HG03378 (cell line): ENCODE measurements around the gene ACAT2.
"Not testable (repeated sequence)": the region's sequence is repeated elsewhere in the genome, so short reads cannot be mapped to it uniquely, and the experiment has no call there.

Experiments
- ATAC-seq: cut with Tn5 transposase; IDR thresholded peaks from one replicate; pipeline ENCODE4 v1.9.1; 2021; ENCODE audit warnings: mild to moderate bottlenecking, moderate library complexity; ENCODE audit not compliant: unreplicated experiment

Gene ACAT2

GRCh38 chr6:159806021-159806458, 44.2 kb downstream of the ACAT2 start:
- ATAC-seq = no peak

- no peak for ATAC-seq
Observed at GRCh38 chr6:159807150-159807858, 45.5 kb downstream of the ACAT2 start.

- no peak for ATAC-seq
Observed at GRCh38 chr6:159808647-159809046, 46.8 kb downstream of the ACAT2 start.

- ATAC-seq = no peak
Observed at GRCh38 chr6:159809149-159809548, 47.3 kb downstream of the ACAT2 start.

GRCh38 chr6:159813781-159814180, 51.9 kb downstream of the ACAT2 start:
- no peak for ATAC-seq

GRCh38 chr6:159815410-159815809, 53.6 kb downstream of the ACAT2 start:
- no peak for ATAC-seq

GRCh38 chr6:159816775-159817174, 54.9 kb downstream of the ACAT2 start:
- not testable (repeated sequence) for ATAC-seq

GRCh38 chr6:159817951-159818739, 56.3 kb downstream of the ACAT2 start:
- ATAC-seq = no peak

- no peak for ATAC-seq
Observed at GRCh38 chr6:159819098-159819497, 57.3 kb downstream of the ACAT2 start.

- no peak for ATAC-seq
Observed at GRCh38 chr6:159819932-159820640, 58.2 kb downstream of the ACAT2 start.

- no peak for ATAC-seq
Observed at GRCh38 chr6:159821122-159821521, 59.3 kb downstream of the ACAT2 start.

GRCh38 chr6:159821726-159822125, 59.9 kb downstream of the ACAT2 start:
- no peak for ATAC-seq

GRCh38 chr6:159823953-159824352, 62.1 kb downstream of the ACAT2 start:
- no peak for ATAC-seq

GRCh38 chr6:159824690-159825089, 62.8 kb downstream of the ACAT2 start:
- ATAC-seq = not testable (repeated sequence)

GRCh38 chr6:159826004-159826403, 64.2 kb downstream of the ACAT2 start:
- ATAC-seq = no peak

GRCh38 chr6:159826968-159827647, 65.3 kb downstream of the ACAT2 start:
- ATAC-seq = no peak

- ATAC-seq = no peak
Observed at GRCh38 chr6:159828074-159828473, 66.2 kb downstream of the ACAT2 start.
